Activated CD4-positive, alpha-beta T cell treated with anti-CD3 and anti-CD28 coated beads for 4 hours (primary cell): Measurements from ENCODE around the gene TBC1D22A.

Experiments
- DNase-seq, 2 donors: peaks; one replicate each; pipeline ENCODE4 v3.0.0-alpha.2; 2020

Gene TBC1D22A

GRCh38 chr22:46844606-46845210 lies 82.3 kb downstream of the TBC1D22A start:
- DNase-seq: no peak

- DNase-seq: no peak
Measured at GRCh38 chr22:46845296-46846149, 83.1 kb downstream of the TBC1D22A start.

- peak; percentile 11 to 26 for DNase-seq
Measured at GRCh38 chr22:46846150-46846831, 83.8 kb downstream of the TBC1D22A start.

GRCh38 chr22:46846832-46847355 lies 84.4 kb downstream of the TBC1D22A start:
- no peak for DNase-seq

- no peak for DNase-seq
Measured at GRCh38 chr22:46848197-46848596, 85.7 kb downstream of the TBC1D22A start.

- no peak for DNase-seq
Measured at GRCh38 chr22:46849101-46849500, 86.7 kb downstream of the TBC1D22A start.

- DNase-seq: no peak
Measured at GRCh38 chr22:46849951-46850350, 87.5 kb downstream of the TBC1D22A start.

GRCh38 chr22:46851311-46851710 lies 88.9 kb downstream of the TBC1D22A start:
- no peak for DNase-seq

- no peak for DNase-seq
Measured at GRCh38 chr22:46851941-46852340, 89.5 kb downstream of the TBC1D22A start.

- no peak for DNase-seq
Measured at GRCh38 chr22:46852771-46853170, 90.3 kb downstream of the TBC1D22A start.

- DNase-seq: no peak
Measured at GRCh38 chr22:46853191-46853590, 90.7 kb downstream of the TBC1D22A start.

GRCh38 chr22:46854125-46854870 lies 91.8 kb downstream of the TBC1D22A start:
- no peak for DNase-seq

- no peak for DNase-seq
Measured at GRCh38 chr22:46855681-46856080, 93.2 kb downstream of the TBC1D22A start.

- no peak for DNase-seq
Measured at GRCh38 chr22:46856661-46857060, 94.2 kb downstream of the TBC1D22A start.

- no peak for DNase-seq
Measured at GRCh38 chr22:46857142-46857884, 94.9 kb downstream of the TBC1D22A start.

GRCh38 chr22:46857885-46858143 lies 95.4 kb downstream of the TBC1D22A start:
- no peak for DNase-seq

GRCh38 chr22:46858181-46858771 lies 95.8 kb downstream of the TBC1D22A start:
- DNase-seq: no peak

GRCh38 chr22:46860562-46860961 lies 98.1 kb downstream of the TBC1D22A start:
- no peak for DNase-seq

GRCh38 chr22:46861468-46862367 lies 99.3 kb downstream of the TBC1D22A start:
- DNase-seq: no peak

- DNase-seq: no peak
Measured at GRCh38 chr22:46862418-46863324, 100.2 kb downstream of the TBC1D22A start.
